ENCODE measurements around the gene CSE1L. TPM values are rescaled to one million over a fixed set of nuclear protein-coding genes. Genes with fewer than 3 reads are reported as not detected.

The CSE1L gene
- total RNA-seq, 1 experiment from 2014 or later: 316 TPM

DNA sequence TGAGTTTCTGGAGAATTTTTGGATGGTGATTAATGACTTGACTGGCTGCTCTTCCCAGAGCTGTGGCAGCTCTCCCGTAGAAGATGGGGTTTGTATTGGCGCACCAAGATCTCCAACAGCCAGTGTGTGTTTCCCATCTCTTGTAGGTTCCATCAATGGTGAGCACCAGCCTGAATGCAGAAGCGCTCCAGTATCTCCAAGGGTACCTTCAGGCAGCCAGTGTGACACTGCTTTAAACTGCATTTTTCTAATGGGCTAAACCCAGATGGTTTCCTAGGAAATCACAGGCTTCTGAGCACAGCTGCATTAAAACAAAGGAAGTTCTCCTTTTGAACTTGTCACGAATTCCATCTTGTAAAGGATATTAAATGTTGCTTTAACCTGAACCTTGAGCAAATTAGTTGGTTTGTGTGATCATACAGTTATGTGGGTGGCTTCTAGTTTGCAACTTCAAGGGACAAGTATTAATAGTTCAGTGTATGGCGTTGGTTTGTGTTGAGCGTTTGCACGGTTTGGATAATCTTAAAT lies 50.2 kb downstream of the CSE1L start:
- Mint-ChIP-seq H3K9me3 (ENCODE audit: unreplicated experiment) (no peaks in the 10 kb centered on the region), H3K4me3 (ENCODE audit: unreplicated experiment) (no peak overlapping the region), H3K27me3 (ENCODE audit: insufficient read depth, unreplicated experiment) (no peaks in the 10 kb centered on the region), H3K4me1 (ENCODE audit: low read depth, unreplicated experiment) (no peaks in the 10 kb centered on the region), H3K27ac (ENCODE audit: unreplicated experiment) (no peak overlapping the region), H3K36me3 (ENCODE audit: insufficient read depth, unreplicated experiment) (peaks cover 99% of the 10 kb centered on the region)
- Histone ChIP-seq H3K36me3 (ENCODE audit: control insufficient read depth, insufficient read depth, low read length) (peaks cover 20% of the 10 kb centered on the region; the same call in 1 of the 2 replicates), H3K9me3 (no peaks in the 10 kb centered on the region), H3K4me1 (no peaks in the 10 kb centered on the region), H3K27me3 (replicated peaks; ENCODE audit: control insufficient read depth, insufficient read depth, low read length) (no peaks in the 10 kb centered on the region), H3K4me3 (ENCODE audit: low read depth, low read length) (no peak overlapping the region)
- TF ChIP-seq, protein P1, sequence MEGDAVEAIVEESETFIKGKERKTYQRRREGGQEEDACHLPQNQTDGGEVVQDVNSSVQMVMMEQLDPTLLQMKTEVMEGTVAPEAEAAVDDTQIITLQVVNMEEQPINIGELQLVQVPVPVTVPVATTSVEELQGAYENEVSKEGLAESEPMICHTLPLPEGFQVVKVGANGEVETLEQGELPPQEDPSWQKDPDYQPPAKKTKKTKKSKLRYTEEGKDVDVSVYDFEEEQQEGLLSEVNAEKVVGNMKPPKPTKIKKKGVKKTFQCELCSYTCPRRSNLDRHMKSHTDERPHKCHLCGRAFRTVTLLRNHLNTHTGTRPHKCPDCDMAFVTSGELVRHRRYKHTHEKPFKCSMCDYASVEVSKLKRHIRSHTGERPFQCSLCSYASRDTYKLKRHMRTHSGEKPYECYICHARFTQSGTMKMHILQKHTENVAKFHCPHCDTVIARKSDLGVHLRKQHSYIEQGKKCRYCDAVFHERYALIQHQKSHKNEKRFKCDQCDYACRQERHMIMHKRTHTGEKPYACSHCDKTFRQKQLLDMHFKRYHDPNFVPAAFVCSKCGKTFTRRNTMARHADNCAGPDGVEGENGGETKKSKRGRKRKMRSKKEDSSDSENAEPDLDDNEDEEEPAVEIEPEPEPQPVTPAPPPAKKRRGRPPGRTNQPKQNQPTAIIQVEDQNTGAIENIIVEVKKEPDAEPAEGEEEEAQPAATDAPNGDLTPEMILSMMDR (IDR thresholded peaks at IDR 0.05; ENCODE audit: insufficient read depth in 1 of 2, low read depth in 1 of 2, low read length in 1 of 2, severe bottlenecking in 1 of 2, unreplicated experiment in 1 of 2): no peak
- POLR2A ChIA-PET: no interaction called here
- DNase-seq: no peak
- intact Hi-C loops (cut with micrococcal nuclease; ENCODE audit: unreplicated experiment): no loop called here
- CTCF ChIA-PET: no interaction called here
- BruUV-seq (replicated peaks): no TSS peak

DNA sequence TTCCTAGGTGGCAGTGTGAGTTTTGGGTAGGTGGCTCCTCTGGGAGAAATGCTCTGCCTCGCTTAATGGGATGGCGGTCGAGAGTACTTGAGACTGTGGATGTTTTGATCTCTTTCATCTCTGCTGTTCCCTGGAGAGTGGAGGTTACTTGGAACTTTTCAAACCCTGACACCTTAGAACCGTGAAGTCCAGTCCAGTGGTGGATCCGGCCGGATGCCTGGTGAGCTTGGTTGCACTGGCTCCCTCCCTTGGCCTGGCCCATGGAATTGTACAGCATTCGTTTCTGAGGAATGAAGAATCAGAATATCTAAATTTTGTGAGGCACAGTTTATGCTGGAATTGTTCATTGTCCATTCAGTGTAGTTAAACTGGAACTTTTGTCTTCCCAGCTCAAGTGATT lies 51.0 kb downstream of the CSE1L start:
- no peak for DNase-seq
- Histone ChIP-seq H3K36me3 (ENCODE audit: control insufficient read depth, insufficient read depth, low read length) (peaks cover 22% of the 10 kb centered on the region; the same call in 1 of the 2 replicates), H3K27me3 (replicated peaks; ENCODE audit: control insufficient read depth, insufficient read depth, low read length) (no peaks in the 10 kb centered on the region), H3K4me3 (ENCODE audit: low read depth, low read length) (no peak overlapping the region), H3K4me1 (no peaks in the 10 kb centered on the region), H3K9me3 (no peaks in the 10 kb centered on the region)
- no peaks in the 10 kb centered on the region for H3K9me3 Mint-ChIP-seq (ENCODE audit: unreplicated experiment)
- H3K4me3 Mint-ChIP-seq (ENCODE audit: unreplicated experiment): no peak overlapping the region
- H3K4me1 Mint-ChIP-seq (ENCODE audit: low read depth, unreplicated experiment): no peaks in the 10 kb centered on the region
- ChIA-PET CTCF (no interaction called here), POLR2A (no interaction called here)
- H3K27ac Mint-ChIP-seq (ENCODE audit: unreplicated experiment): no peak overlapping the region
- H3K36me3 Mint-ChIP-seq (ENCODE audit: insufficient read depth, unreplicated experiment): peaks cover 99% of the 10 kb centered on the region
- no TSS peak for BruUV-seq (replicated peaks)
- intact Hi-C loops (cut with micrococcal nuclease; ENCODE audit: unreplicated experiment): no loop called here
- no peaks in the 10 kb centered on the region for H3K27me3 Mint-ChIP-seq (ENCODE audit: insufficient read depth, unreplicated experiment)
- TF ChIP-seq, protein P1 (IDR thresholded peaks at IDR 0.05; ENCODE audit: insufficient read depth in 1 of 2, low read depth in 1 of 2, low read length in 1 of 2, severe bottlenecking in 1 of 2, unreplicated experiment in 1 of 2): no peak

DNA sequence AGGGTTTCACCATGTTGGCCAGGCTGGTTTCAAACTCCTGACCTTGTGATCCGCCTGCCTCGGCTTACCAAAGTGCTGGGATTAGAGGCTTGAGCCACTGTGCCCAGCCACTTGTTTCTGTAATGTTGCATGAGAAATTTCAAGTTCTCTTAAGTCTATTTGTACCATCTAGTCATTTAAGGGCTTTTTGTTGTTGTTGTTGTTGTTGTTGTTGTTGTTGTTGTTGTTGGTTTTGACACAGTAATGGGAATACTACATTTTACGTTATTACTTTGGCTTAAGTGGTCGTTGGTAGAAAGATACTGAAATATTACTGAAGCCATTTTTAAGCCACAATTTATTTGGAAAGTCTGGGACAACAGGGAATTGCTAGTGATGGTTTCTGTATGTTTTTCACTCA lies 52.0 kb downstream of the CSE1L start:
- Mint-ChIP-seq H3K9me3 (ENCODE audit: unreplicated experiment) (no peaks in the 10 kb centered on the region), H3K36me3 (ENCODE audit: insufficient read depth, unreplicated experiment) (peaks cover 99% of the 10 kb centered on the region), H3K4me1 (ENCODE audit: low read depth, unreplicated experiment) (no peaks in the 10 kb centered on the region), H3K4me3 (ENCODE audit: unreplicated experiment) (no peak overlapping the region), H3K27me3 (ENCODE audit: insufficient read depth, unreplicated experiment) (no peaks in the 10 kb centered on the region), H3K27ac (ENCODE audit: unreplicated experiment) (no peak overlapping the region)
- TF ChIP-seq, protein P1 (IDR thresholded peaks at IDR 0.05; ENCODE audit: insufficient read depth in 1 of 2, low read depth in 1 of 2, low read length in 1 of 2, severe bottlenecking in 1 of 2, unreplicated experiment in 1 of 2): no peak
- intact Hi-C loops (cut with micrococcal nuclease; ENCODE audit: unreplicated experiment): no loop called here
- BruUV-seq (replicated peaks): no TSS peak
- DNase-seq: no peak
- ChIA-PET POLR2A (no interaction called here), CTCF (no interaction called here)
- peaks cover 24% of the 10 kb centered on the region for H3K36me3 ChIP-seq (ENCODE audit: control insufficient read depth, insufficient read depth, low read length)
- no peak overlapping the region for H3K4me3 ChIP-seq (ENCODE audit: low read depth, low read length)
- no peaks in the 10 kb centered on the region for H3K4me1 ChIP-seq
- H3K9me3 ChIP-seq: no peaks in the 10 kb centered on the region
- H3K27me3 ChIP-seq (replicated peaks; ENCODE audit: control insufficient read depth, insufficient read depth, low read length): no peaks in the 10 kb centered on the region

Measured in Caco-2 (cell line).